HG02678 (cell line): ENCODE data around the gene SYNM.

ENCODE experiments used
- ATAC-seq: cut with Tn5 transposase; IDR thresholded peaks from one replicate; pipeline ENCODE4 v1.9.1; 2021; ENCODE audit warnings: mild to moderate bottlenecking, moderate library complexity; ENCODE audit not compliant: unreplicated experiment

Gene SYNM

DNA sequence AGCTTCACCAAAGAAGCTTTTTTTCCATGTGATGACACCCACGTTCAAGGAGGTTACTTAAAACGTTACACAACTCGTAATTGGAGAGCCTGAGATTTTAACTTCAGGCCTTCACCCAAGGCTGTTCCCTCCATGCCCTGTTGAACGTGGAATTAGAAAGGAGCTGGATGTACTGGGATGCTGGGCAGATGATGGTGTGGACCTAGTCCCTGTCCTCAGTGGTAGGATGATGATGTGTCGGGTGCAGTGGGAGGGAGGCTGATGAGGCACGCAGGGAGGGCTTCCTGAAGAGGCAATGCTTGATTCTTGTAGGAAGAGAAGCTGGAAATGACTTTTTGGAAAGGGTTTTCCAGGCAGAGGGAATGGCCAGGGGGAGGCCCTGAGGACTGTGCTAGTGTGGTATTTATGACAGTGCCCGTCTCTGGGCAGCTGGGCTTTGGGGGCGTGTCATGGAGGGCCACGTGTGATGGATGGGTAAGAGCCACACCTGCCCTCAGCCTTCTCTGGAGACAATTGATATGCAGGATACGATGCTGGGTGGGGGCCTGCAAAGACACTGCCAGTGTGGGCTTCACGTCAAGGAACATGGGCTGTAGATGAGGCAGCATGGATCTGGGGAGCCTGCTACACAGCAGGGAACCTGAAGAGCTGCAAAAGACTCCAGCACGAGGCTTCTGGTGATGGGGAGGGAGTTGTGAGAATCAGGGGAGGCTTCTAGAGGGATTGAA, 15.3 kb downstream of the SYNM start:
- ATAC-seq = no peak

DNA sequence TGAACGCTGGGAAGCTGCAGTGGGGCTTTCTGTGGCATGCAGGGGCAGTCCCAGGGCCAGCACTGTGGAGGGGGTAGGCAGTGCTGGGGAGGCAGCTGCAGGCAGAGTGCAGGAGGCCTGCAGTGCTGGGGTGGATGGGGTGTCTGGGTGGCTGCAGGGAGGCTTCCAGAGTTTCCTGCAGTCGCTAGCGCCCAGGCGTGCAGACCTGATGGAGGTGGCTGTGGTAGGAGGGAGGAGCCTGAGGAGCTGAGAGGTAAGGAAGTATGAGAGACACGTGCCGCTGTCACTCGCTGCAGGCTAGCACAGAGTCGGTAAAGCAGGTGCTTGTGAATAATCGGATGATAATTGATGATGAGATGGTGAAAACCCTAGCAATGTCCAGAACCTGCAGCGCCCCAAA, 16.3 kb downstream of the SYNM start:
- ATAC-seq = no peak

- no peak for ATAC-seq
These were observed 17.0 kb downstream of the SYNM start for GRCh38 chr15:99121691-99122410.

GRCh38 chr15:99122831-99123712, 18.2 kb downstream of the SYNM start:
- ATAC-seq = no peak

DNA sequence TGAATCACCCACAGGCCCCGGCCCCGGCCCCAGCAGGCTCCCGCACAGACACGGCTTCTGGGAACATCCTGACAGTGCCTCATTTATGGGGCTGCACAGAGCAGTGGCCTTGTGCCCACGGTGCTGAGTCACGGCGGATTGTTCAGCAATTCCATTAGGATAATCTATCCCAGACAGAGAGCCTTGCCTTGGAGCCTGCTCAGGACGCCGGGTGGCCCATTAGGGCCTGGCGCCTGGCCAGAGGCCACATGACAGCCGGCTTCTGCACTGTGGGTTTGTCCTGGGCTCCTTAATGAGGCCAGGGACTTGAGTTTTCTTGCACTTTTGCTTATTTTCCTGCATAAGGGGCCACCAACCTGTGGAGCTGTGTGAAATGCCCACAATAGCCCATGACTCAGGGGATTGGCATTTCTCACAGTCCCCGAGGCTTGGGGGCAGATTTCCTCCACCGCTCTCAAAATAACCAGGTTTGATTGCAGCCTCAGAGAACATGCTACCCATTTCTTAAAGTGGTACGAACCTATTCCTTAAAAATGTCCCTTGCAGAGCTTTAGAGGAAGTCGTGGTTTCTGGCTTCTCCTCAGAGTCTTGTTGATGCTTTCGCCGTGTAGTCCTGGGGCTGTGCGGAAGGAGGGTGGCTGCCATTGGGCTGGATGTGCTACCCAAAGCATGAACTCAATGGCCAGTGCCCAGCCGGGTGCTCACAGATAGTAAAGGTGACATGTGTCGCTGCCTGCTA, 19.0 kb downstream of the SYNM start:
- ATAC-seq = no peak

DNA sequence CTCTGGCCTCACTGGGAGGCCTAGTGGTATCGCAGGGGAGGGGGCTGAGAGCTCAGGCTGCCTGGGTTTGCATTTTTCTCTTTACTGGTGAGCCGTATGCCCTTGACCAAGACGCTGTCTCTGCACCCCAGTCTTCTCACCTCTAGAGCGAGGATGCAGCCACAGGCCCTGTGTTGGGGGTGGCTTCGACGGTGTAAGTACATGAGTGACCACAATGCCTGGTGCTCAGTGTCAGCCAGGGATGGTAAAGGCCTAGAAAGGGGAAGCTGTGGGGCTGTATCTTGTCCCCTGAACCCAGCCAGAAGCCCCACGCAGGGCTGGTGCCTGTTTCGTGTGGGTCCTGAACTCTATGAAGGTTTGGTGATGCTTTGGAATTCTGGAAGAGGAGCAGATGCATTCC, 19.8 kb downstream of the SYNM start:
- no peak for ATAC-seq

GRCh38 chr15:99125061-99125891, 20.4 kb downstream of the SYNM start:
- no peak for ATAC-seq

- no peak for ATAC-seq
These were observed 21.3 kb downstream of the SYNM start for GRCh38 chr15:99126131-99126588.

GRCh38 chr15:99126930-99127329, 22.1 kb downstream of the SYNM start:
- ATAC-seq = no peak

- ATAC-seq = no peak
These were observed 22.9 kb downstream of the SYNM start for GRCh38 chr15:99127773-99128172.

- no peak for ATAC-seq
These were observed 23.5 kb downstream of the SYNM start for GRCh38 chr15:99128411-99128810.

GRCh38 chr15:99129644-99130043, 24.8 kb downstream of the SYNM start:
- no peak for ATAC-seq

- ATAC-seq = no peak
These were observed 25.4 kb downstream of the SYNM start for GRCh38 chr15:99130314-99130713.

- ATAC-seq = no peak
These were observed 26.0 kb downstream of the SYNM start for GRCh38 chr15:99130765-99131440.

GRCh38 chr15:99131441-99132023, 26.7 kb downstream of the SYNM start:
- ATAC-seq = no peak

DNA sequence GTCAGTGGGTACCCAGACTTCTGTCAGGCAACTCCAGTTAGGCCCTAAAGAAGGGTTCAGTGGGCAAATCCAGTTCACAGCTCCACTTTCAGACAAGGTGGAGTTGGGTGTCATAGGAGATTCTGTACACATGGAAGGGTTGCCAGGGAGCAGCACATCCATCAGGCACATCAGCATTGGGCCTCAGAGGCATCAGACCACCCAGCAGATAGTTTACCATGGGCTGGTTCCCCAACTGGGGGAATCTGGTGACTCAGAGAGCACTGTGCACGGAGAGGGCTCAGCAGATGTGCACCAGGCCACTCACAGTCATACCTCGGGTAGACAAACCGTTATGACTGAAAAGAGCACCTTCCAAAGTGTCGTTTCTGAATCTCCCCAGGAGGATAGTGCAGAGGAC, 27.2 kb downstream of the SYNM start:
- no peak for ATAC-seq

DNA sequence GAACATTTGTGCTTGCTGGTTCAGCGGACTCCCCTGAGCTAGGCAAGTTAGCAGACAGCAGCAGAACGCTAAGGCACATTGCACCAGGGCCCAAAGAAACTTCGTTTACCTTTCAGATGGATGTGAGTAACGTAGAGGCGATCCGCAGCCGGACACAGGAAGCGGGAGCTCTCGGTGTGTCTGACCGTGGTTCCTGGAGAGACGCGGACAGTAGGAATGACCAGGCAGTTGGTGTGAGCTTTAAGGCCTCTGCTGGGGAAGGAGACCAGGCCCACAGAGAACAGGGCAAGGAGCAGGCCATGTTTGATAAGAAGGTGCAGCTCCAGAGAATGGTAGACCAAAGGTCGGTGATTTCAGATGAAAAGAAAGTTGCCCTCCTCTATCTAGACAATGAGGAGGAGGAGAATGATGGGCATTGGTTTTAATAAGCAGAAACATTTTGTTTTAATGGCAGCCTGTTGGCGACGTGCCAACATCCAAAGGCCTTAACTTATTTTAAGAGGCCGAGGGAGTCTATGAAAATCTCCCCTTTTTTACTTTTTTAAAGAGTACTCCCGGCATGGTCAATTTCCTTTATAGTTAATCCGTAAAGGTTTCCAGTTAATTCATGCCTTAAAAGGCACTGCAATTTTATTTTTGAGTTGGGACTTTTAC, 27.9 kb downstream of the SYNM start:
- no peak for ATAC-seq

DNA sequence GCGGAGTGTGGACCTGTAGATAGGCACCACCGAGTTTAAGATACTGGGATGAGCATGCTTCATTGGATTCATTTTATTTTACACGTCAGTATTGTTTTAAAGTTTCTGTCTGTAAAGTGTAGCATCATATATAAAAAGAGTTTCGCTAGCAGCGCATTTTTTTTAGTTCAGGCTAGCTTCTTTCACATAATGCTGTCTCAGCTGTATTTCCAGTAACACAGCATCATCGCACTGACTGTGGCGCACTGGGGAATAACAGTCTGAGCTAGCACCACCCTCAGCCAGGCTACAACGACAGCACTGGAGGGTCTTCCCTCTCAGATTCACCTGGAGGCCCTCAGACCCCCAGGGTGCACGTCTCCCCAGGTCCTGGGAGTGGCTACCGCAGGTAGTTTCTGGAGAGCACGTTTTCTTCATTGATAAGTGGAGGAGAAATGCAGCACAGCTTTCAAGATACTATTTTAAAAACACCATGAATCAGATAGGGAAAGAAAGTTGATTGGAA, 29.5 kb downstream of the SYNM start:
- no peak for ATAC-seq
